H1 (cell line): ENCODE measurements around the gene HSPA6. TPM values are rescaled to one million over a fixed set of nuclear protein-coding genes. Genes with fewer than 3 reads are reported as not detected.

Experiments used
- CTCF ChIA-PET: fragments of 300-600 bp; sonication (Branson Sonifier 250); formaldehyde crosslinking; loops from one replicate; lab custom pipeline; 2021; ENCODE audit not compliant: partially characterized antibody; lab: Charles Lee
- POLR2A ChIA-PET: fragments of 300-600 bp; sonication (Branson Sonifier 250); formaldehyde crosslinking; loops from one replicate; lab custom pipeline; 2021; ENCODE audit warnings: inconsistent platforms; ENCODE audit not compliant: partially characterized antibody; lab: Charles Lee
- DNase-seq, 2 experiments: peaks; one replicate each; pipeline versions ENCODE4 v3.0.0 to v3.0.0-alpha.2; 2010 to 2022; ENCODE audit warnings: low spot score in 2 of 2, low read depth in 1 of 2, mixed read lengths in 1 of 2
- FAIRE-seq: peaks from 2 replicates; lab custom pipeline; 2011; peaks lifted over from hg19 to GRCh38; lab: Jason Lieb, UNC
- H2AFZ ChIP-seq: 2 replicates; pipeline ENCODE4 v1.8.1; 2012; ENCODE audit warnings: low read length, inconsistent platforms
- H2AK5ac ChIP-seq: 2 replicates; pipeline ENCODE4 v1.6.1; 2013; ENCODE audit warnings: low read depth, low read length
- H2BK120ac ChIP-seq: replicated peaks from 2 replicates; pipeline ENCODE3; 2013; ENCODE audit warnings: low read depth, low read length, inconsistent platforms
- H2BK12ac ChIP-seq: 2 replicates; pipeline ENCODE4 v1.6.1; 2013; ENCODE audit warnings: low read depth, low read length
- H2BK15ac ChIP-seq: 2 replicates; pipeline ENCODE4 v1.6.1; 2013; ENCODE audit warnings: low read length
- H2BK20ac ChIP-seq: 2 replicates; pipeline ENCODE4 v1.6.1; 2013; ENCODE audit warnings: low read length
- H2BK5ac ChIP-seq: 2 replicates; pipeline ENCODE4 v1.6.1; 2013; ENCODE audit warnings: low read depth, low read length
- H3K14ac ChIP-seq: 2 replicates; pipeline ENCODE4 v1.6.1; 2013; ENCODE audit warnings: inconsistent platforms; ENCODE audit not compliant: insufficient read length
- H3K18ac ChIP-seq: 2 replicates; pipeline ENCODE4 v1.6.1; 2013; ENCODE audit warnings: low read length; ENCODE audit errors: extremely low read depth
- H3K23ac ChIP-seq: 2 replicates; pipeline ENCODE4 v1.6.1; 2013; ENCODE audit warnings: inconsistent platforms; ENCODE audit not compliant: insufficient read length
- H3K23me2 ChIP-seq: 2 replicates; pipeline ENCODE4 v1.6.1; 2013; ENCODE audit warnings: low read depth, low read length
- H3K27ac ChIP-seq: 2 replicates; pipeline ENCODE4 v1.6.1; 2011; ENCODE audit warnings: low read depth, low read length, inconsistent platforms
- H3K27me3 ChIP-seq, 4 experiments: replicated peaks in 1 of 4; 1 replicate in 1 of 4; 2 replicates in 3 of 4; pipeline versions ENCODE4 v1.6.1 to v1.8.1; 2011 to 2013; ENCODE audit warnings: low read length in 3 of 4, mild to moderate bottlenecking in 3 of 4, inconsistent platforms in 2 of 4, mixed read lengths in 2 of 4, moderate library complexity in 1 of 4; ENCODE audit not compliant: control insufficient read depth in 3 of 4, insufficient read depth in 3 of 4; ENCODE audit errors: extremely low read depth in 1 of 4
- H3K36me3 ChIP-seq, 4 experiments: 2 replicates each; pipeline versions ENCODE4 v1.6.1 to v1.8.1; 2011 to 2013; ENCODE audit warnings: mild to moderate bottlenecking in 4 of 4, low read length in 3 of 4, moderate library complexity in 2 of 4, control low read depth in 1 of 4, inconsistent platforms in 1 of 4; ENCODE audit not compliant: insufficient read depth in 4 of 4, control insufficient read depth in 2 of 4
- H3K4ac ChIP-seq: replicated peaks from 2 replicates; pipeline ENCODE3; 2013; ENCODE audit warnings: low read length, low read depth, mixed read lengths, inconsistent platforms; ENCODE audit not compliant: insufficient read length
- H3K4me1 ChIP-seq, 4 experiments: replicated peaks in 1 of 4; 1 replicate in 1 of 4; 2 replicates in 3 of 4; pipeline versions ENCODE4 v1.6.1 to v1.8.1; 2011 to 2013; ENCODE audit warnings: low read length in 3 of 4, inconsistent platforms in 2 of 4, mixed read lengths in 1 of 4; ENCODE audit not compliant: insufficient read depth in 4 of 4, control insufficient read depth in 3 of 4
- H3K4me2 ChIP-seq, 2 experiments: 2 replicates each; pipeline versions ENCODE4 v1.6.1 to v1.8.1; 2011 to 2013; ENCODE audit warnings: low read depth in 2 of 2, low read length in 2 of 2, control low read depth in 1 of 2, inconsistent platforms in 1 of 2, mild to moderate bottlenecking in 1 of 2; ENCODE audit not compliant: insufficient read depth in 1 of 2
- H3K4me3 ChIP-seq, 4 experiments: fragments of 200-600, 300-600 bp in 1 of 4; sonication (generic), shearing (Covaris generic), sonication (Bioruptor Twin) in 1 of 4; 2 replicates each; pipeline versions ENCODE4 v1.5.1 to v1.8.1; 2011 to 2016; ENCODE audit warnings: low read length in 4 of 4, low read depth in 3 of 4, control low read depth in 2 of 4, inconsistent platforms in 2 of 4, mild to moderate bottlenecking in 2 of 4, mixed read lengths in 1 of 4, moderate library complexity in 1 of 4; ENCODE audit not compliant: insufficient read depth in 2 of 4; ENCODE audit errors: extremely low read depth in 1 of 4
- H3K56ac ChIP-seq: replicated peaks from 2 replicates; pipeline ENCODE3; 2013; ENCODE audit warnings: low read depth, mild to moderate bottlenecking, mixed read lengths, low read length, inconsistent platforms; ENCODE audit not compliant: insufficient read length
- H3K79me1 ChIP-seq: 2 replicates; pipeline ENCODE4 v1.6.1; 2013; ENCODE audit warnings: low read depth, low read length, control low read depth
- H3K79me2 ChIP-seq, 2 experiments: 2 replicates each; pipeline versions ENCODE4 v1.6.1 to v1.8.1; 2012 to 2013; ENCODE audit warnings: low read length in 2 of 2, mild to moderate bottlenecking in 2 of 2, inconsistent platforms in 1 of 2; ENCODE audit not compliant: insufficient read depth in 2 of 2, control insufficient read depth in 1 of 2
- H3K9ac ChIP-seq, 4 experiments: replicated peaks in 1 of 4; 1 replicate in 1 of 4; 2 replicates in 3 of 4; pipeline versions ENCODE4 v1.6.1 to v1.8.1; 2011 to 2013; ENCODE audit warnings: low read depth in 3 of 4, low read length in 3 of 4, control low read depth in 2 of 4, mild to moderate bottlenecking in 2 of 4, moderate library complexity in 2 of 4, inconsistent platforms in 1 of 4; ENCODE audit errors: extremely low read depth in 1 of 4
- H3K9me3 ChIP-seq, 2 experiments: 2 replicates each; pipeline versions ENCODE4 v1.6.1 to v1.8.1; 2012 to 2013; ENCODE audit warnings: mild to moderate bottlenecking in 2 of 2, moderate library complexity in 2 of 2, control low read depth in 1 of 2, inconsistent platforms in 1 of 2, low read depth in 1 of 2, low read length in 1 of 2, mixed read lengths in 1 of 2; ENCODE audit not compliant: insufficient read depth in 2 of 2
- H4K20me1 ChIP-seq, 2 experiments: replicated peaks in 1 of 2; 2 replicates each; pipeline versions ENCODE3 to v1.8.1; 2011 to 2013; ENCODE audit warnings: inconsistent platforms in 2 of 2, low read length in 2 of 2, mild to moderate bottlenecking in 1 of 2; ENCODE audit not compliant: insufficient read depth in 2 of 2, control insufficient read depth in 1 of 2
- H4K5ac ChIP-seq: 2 replicates; pipeline ENCODE4 v1.6.1; 2013; ENCODE audit warnings: low read length, low read depth, mixed read lengths, inconsistent platforms; ENCODE audit not compliant: insufficient read length
- H4K8ac ChIP-seq: 2 replicates; pipeline ENCODE4 v1.8.0; 2013; ENCODE audit warnings: mild to moderate bottlenecking, moderate library complexity, low read length, inconsistent platforms; ENCODE audit not compliant: insufficient read depth; ENCODE audit errors: extremely low read depth
- H4K91ac ChIP-seq: replicated peaks from 2 replicates; pipeline ENCODE3; 2013; ENCODE audit warnings: low read length, mixed read lengths, inconsistent platforms; ENCODE audit not compliant: insufficient read length
- TEAD4 ChIP-seq: IDR thresholded peaks from 2 replicates; pipeline ENCODE4 v1.6.1; 2012; ENCODE audit warnings: low read depth, low read length, inconsistent platforms, mixed read lengths
- WGBS, 2 experiments: shearing (Covaris generic) in 1 of 2; methylation state at CpG; one replicate each; pipeline versions ENCODE4 v1.1.6 to v1.1.7; 2013 to 2015; ENCODE audit warnings: low lambda C conversion rate in 2 of 2, mixed read lengths in 2 of 2, inconsistent platforms in 1 of 2, low coverage in 1 of 2, missing lambda C conversion rate in 1 of 2; ENCODE audit not compliant: insufficient replicate concordance in 2 of 2, insufficient coverage in 1 of 2, insufficient read length in 1 of 2; ENCODE audit errors: extremely low coverage in 1 of 2, missing lambda C conversion rate in 1 of 2; 5-methylcytosine and 5-hydroxymethylcytosine counted together
- polyA plus RNA-seq, 7 experiments: library from polyadenylated mRNA; depleted of rRNA in 3 of 7; stranded (reverse) in 5 of 7; unstranded in 2 of 7; fragments of >200 nt in 5 of 7; fragments of 200-250 nt in 2 of 7; gene quantifications; 1 replicate in 5 of 7; 2 replicates in 1 of 7; 4 replicates in 1 of 7; pipeline versions ENCODE4 v1.2.1 to v1.2.3, GENCODE V29; 2011 to 2013; ENCODE audit warnings: missing spikeins in 2 of 7, mixed read lengths in 2 of 7
- total RNA-seq: library from RNA; stranded (reverse); fragmentation: NEBNext Ultra II Directional; extraction: Animal tissue kit (Norgen Biotek cat#: 25700); gene quantifications from 2 replicates; pipeline ENCODE4 v1.2.1, GENCODE V29; 2021

Gene HSPA6
- total and polyA plus RNA-seq, 2 of the 8 experiments (the other 6 are each of a cell fraction or from before 2014, with no cell fraction given), result 0.06 to 0.15 TPM

DNA sequence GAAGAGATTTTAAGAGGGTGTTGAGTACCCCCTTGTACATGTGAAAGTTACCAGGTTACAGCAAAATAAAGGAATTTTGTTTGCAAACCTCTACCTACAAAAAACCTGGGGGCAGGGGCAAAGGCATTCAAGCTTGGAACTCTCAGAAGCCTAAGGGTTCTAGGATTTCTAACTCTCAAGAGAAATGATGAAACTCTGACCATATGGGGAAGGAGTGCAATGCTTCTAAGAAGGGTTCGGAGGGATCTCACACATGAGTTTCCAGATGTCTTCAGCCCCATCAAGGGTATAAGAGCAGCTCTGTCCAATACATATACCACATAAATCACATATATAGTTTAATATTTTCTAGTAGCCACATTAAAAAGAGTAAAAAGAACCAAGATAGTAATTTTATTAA is 26.4 kb upstream of the HSPA6 start:
- Histone ChIP-seq H4K5ac (no peak overlapping the region), H3K4ac (no peak overlapping the region), H2AK5ac (no peak overlapping the region), H2AFZ (no peak overlapping the region), H3K79me1 (no peaks in the 10 kb centered on the region), H3K18ac (no peak overlapping the region), H3K9ac (no peak overlapping the region), H4K8ac (no peak overlapping the region), H3K79me2 (no peaks in the 10 kb centered on the region), H2BK20ac (no peak overlapping the region), H3K4me2 (no peak overlapping the region), H2BK120ac (no peak overlapping the region), H3K27ac (no peak overlapping the region), H3K36me3 (no peaks in the 10 kb centered on the region), H3K23me2 (no peaks in the 10 kb centered on the region), H3K23ac (no peak overlapping the region), H3K9me3 (no peaks in the 10 kb centered on the region), H2BK5ac (no peak overlapping the region), H4K20me1 (no peaks in the 10 kb centered on the region), H3K14ac (no peak overlapping the region), H2BK12ac (no peak overlapping the region), H3K4me3 (no peak overlapping the region), H3K4me1 (no peaks in the 10 kb centered on the region), H3K56ac (no peak overlapping the region), H2BK15ac (no peak overlapping the region), H3K27me3 (no peaks in the 10 kb centered on the region), H4K91ac (no peak overlapping the region)
- ChIA-PET CTCF (interaction anchor here (1.1 kb wide), 1 partner anchor 9 kb away, joined by 3 read pairs; no protein-coding TSS in a partner anchor), POLR2A (no interaction called here)
- WGBS, 2 experiments, result 81% methylated on average over 1 of the region's 1 CpG; no CpG with 5 or more reads in 1 of the 2 experiments
- no peak for FAIRE-seq
- no peak for DNase-seq
- TF ChIP-seq TEAD4, result no peak
